ENCODE data around the gene TMEM109.

GRCh38 chr11:60972182-60973030 lies 58.4 kb downstream of the TMEM109 start:
- TF ChIP-seq CTCF (IDR thresholded peaks at IDR 0.05), result no peak
- TF ChIP-seq POLR2A (IDR thresholded peaks at IDR 0.05), result no peak
- no peak for TF ChIP-seq EP300 (IDR thresholded peaks at IDR 0.05; ENCODE audit: low read depth)
- TF ChIP-seq POLR2AphosphoS5 (IDR thresholded peaks at IDR 0.05), result no peak
